IMR-90 (cell line): ENCODE measurements around the gene TAAR8. TPM values are rescaled to one million over a fixed set of nuclear protein-coding genes. Genes with fewer than 3 reads are reported as not detected.

ENCODE experiments used
- ATAC-seq: fragments of 200-7000 bp; cut with Tn5 transposase; 2 replicates; pipeline ENCODE4 v1.9.1; 2020; ENCODE audit warnings: low read depth, mild to moderate bottlenecking, moderate library complexity
- BruUV-seq: library from RNA; stranded (reverse); fragments of 400-500 nt; replicated peaks from 2 replicates; lab custom pipeline; 2021; lab: Mats Ljungman, UMichigan
- CTCF ChIA-PET: fragments of 300-600 bp; formaldehyde crosslinking; extraction: SDS; loops from one replicate; lab custom pipeline; 2021; ENCODE audit warnings: antibody characterized with exemption; lab: Yijun Ruan, JAX
- POLR2A ChIA-PET: fragments of 300-600 bp; sonication (Branson Sonifier 250); formaldehyde crosslinking; loops from one replicate; lab custom pipeline; 2022; ENCODE audit warnings: antibody characterized with exemption; ENCODE audit not compliant: unreplicated experiment; lab: Charles Lee
- DNase-seq: peaks from one replicate; pipeline ENCODE4 v3.0.0; 2013
- H2AFZ ChIP-seq: replicated peaks from 2 replicates; pipeline ENCODE3; 2013; ENCODE audit warnings: low read length, mild to moderate bottlenecking; ENCODE audit not compliant: poor library complexity
- H2AK5ac ChIP-seq: 2 replicates; pipeline ENCODE4 v1.6.1; 2013; ENCODE audit warnings: low read depth, low read length, inconsistent platforms
- H2AK9ac ChIP-seq: replicated peaks from 2 replicates; pipeline ENCODE3; 2013; ENCODE audit warnings: mild to moderate bottlenecking, low read depth, low read length, moderate library complexity; ENCODE audit not compliant: poor library complexity
- H2BK120ac ChIP-seq: 2 replicates; pipeline ENCODE4 v1.6.1; 2013; ENCODE audit warnings: low read depth, low read length, inconsistent platforms
- H2BK15ac ChIP-seq: 3 replicates; pipeline ENCODE4 v1.6.1; 2013; ENCODE audit warnings: low read depth, low read length, inconsistent platforms
- H2BK20ac ChIP-seq: 2 replicates; pipeline ENCODE4 v1.6.1; 2013; ENCODE audit warnings: low read depth, mild to moderate bottlenecking, inconsistent platforms, low read length, moderate library complexity
- H2BK5ac ChIP-seq: 2 replicates; pipeline ENCODE4 v1.6.1; 2013; ENCODE audit warnings: mild to moderate bottlenecking, low read depth, low read length, inconsistent platforms; ENCODE audit not compliant: poor library complexity, severe bottlenecking
- H3K14ac ChIP-seq: replicated peaks from 2 replicates; pipeline ENCODE4 v1.6.1; 2013; ENCODE audit warnings: low read depth, low read length, inconsistent platforms
- H3K18ac ChIP-seq: 2 replicates; pipeline ENCODE4 v1.6.1; 2013; ENCODE audit warnings: low read depth, low read length, control low read depth
- H3K23ac ChIP-seq: 2 replicates; pipeline ENCODE4 v1.6.1; 2013; ENCODE audit warnings: low read depth, low read length, inconsistent platforms
- H3K27ac ChIP-seq: 2 replicates; pipeline ENCODE4 v1.5.1; 2013; ENCODE audit warnings: mild to moderate bottlenecking, control low read depth, low read length; ENCODE audit not compliant: insufficient read depth
- H3K27me3 ChIP-seq: 2 replicates; pipeline ENCODE4 v1.6.1; 2013; ENCODE audit warnings: low read length; ENCODE audit not compliant: control insufficient read depth, insufficient read depth
- H3K36me3 ChIP-seq: 2 replicates; pipeline ENCODE4 v1.6.1; 2013; ENCODE audit warnings: low read length, mixed read lengths; ENCODE audit not compliant: control insufficient read depth, insufficient read depth
- H3K4ac ChIP-seq: 2 replicates; pipeline ENCODE4 v1.6.1; 2013; ENCODE audit warnings: low read depth, low read length, inconsistent platforms
- H3K4me1 ChIP-seq: 2 replicates; pipeline ENCODE4 v1.6.1; 2013; ENCODE audit warnings: low read length, mixed read lengths; ENCODE audit not compliant: control insufficient read depth, insufficient read depth
- H3K4me2 ChIP-seq: 2 replicates; pipeline ENCODE4 v1.6.1; 2013; ENCODE audit warnings: low read depth, mild to moderate bottlenecking, control low read depth, low read length, moderate library complexity
- H3K4me3 ChIP-seq: 2 replicates; pipeline ENCODE4 v1.5.1; 2013; ENCODE audit warnings: low read depth, mild to moderate bottlenecking, control low read depth, low read length, moderate library complexity; ENCODE audit not compliant: insufficient read depth
- H3K56ac ChIP-seq: 2 replicates; pipeline ENCODE4 v1.6.1; 2013; ENCODE audit warnings: low read length, inconsistent platforms; ENCODE audit not compliant: insufficient read depth; ENCODE audit errors: extremely low read depth
- H3K79me1 ChIP-seq, 2 experiments: 2 replicates each; pipeline ENCODE4 v1.6.1; 2013; ENCODE audit warnings: low read length in 2 of 2, inconsistent platforms in 1 of 2, low read depth in 1 of 2
- H3K9ac ChIP-seq: 2 replicates; pipeline ENCODE4 v1.6.1; 2013; ENCODE audit warnings: low read depth, low read length, control low read depth
- H3K9me1 ChIP-seq: 2 replicates; pipeline ENCODE4 v1.6.1; 2013; ENCODE audit warnings: low read length, inconsistent platforms; ENCODE audit not compliant: insufficient read depth
- H3K9me3 ChIP-seq: 2 replicates; pipeline ENCODE4 v1.6.1; 2013; ENCODE audit warnings: low read length; ENCODE audit not compliant: control insufficient read depth, insufficient read depth
- H4K20me1 ChIP-seq: 2 replicates; pipeline ENCODE4 v1.6.1; 2013; ENCODE audit warnings: low read length, inconsistent platforms; ENCODE audit not compliant: insufficient read depth
- H4K5ac ChIP-seq: 2 replicates; pipeline ENCODE4 v1.6.1; 2013; ENCODE audit warnings: mild to moderate bottlenecking, low read depth, low read length, control low read depth
- H4K8ac ChIP-seq, 2 experiments: 2 replicates each; pipeline ENCODE4 v1.6.1; 2013; ENCODE audit warnings: low read depth in 2 of 2, low read length in 2 of 2, control low read depth in 1 of 2, inconsistent platforms in 1 of 2
- H4K91ac ChIP-seq: 2 replicates; pipeline ENCODE4 v1.6.1; 2013; ENCODE audit warnings: low read depth, low read length, inconsistent platforms; ENCODE audit not compliant: insufficient read depth
- CEBPB ChIP-seq: IDR thresholded peaks from 2 replicates; pipeline ENCODE4 v1.6.1; 2012; ENCODE audit warnings: low read depth, low read length, improper control_type of control experiment
- FOS ChIP-seq: fragments of 150-350 bp; IDR thresholded peaks from 2 replicates; pipeline ENCODE4 v1.6.1; 2016; ENCODE audit warnings: low read depth, low read length
- MAFK ChIP-seq: IDR thresholded peaks from 2 replicates; pipeline ENCODE4 v1.6.1; 2012; ENCODE audit warnings: low read depth, low read length, improper control_type of control experiment
- NFE2L2 ChIP-seq: fragments of 150-350 bp; IDR thresholded peaks from 2 replicates; pipeline ENCODE4 v1.6.1; 2016; ENCODE audit warnings: low read depth, mild to moderate bottlenecking, low read length
- RAD21 ChIP-seq: IDR thresholded peaks from 2 replicates; pipeline ENCODE4 v1.6.1; 2012; ENCODE audit warnings: low read length, improper control_type of control experiment
- WGBS, 2 experiments: methylation state at CpG; one replicate each; pipeline versions ENCODE4 v1.1.5 to v1.1.7; 2013; ENCODE audit warnings: missing lambda C conversion rate in 2 of 2; ENCODE audit not compliant: insufficient read length in 1 of 2; ENCODE audit errors: extremely low coverage in 2 of 2; 5-methylcytosine and 5-hydroxymethylcytosine counted together
- dilution Hi-C: fragments of 300-500 bp; cut with HindIII; formaldehyde crosslinking; loops from one replicate; pipeline ENCODE4 v1.14.3; 2018; ENCODE audit warnings: low sequenced_read_pairs; ENCODE audit not compliant: unreplicated experiment
- in situ Hi-C: fragments of 300-500 bp; cut with MboI; formaldehyde crosslinking; loops from 3 replicates; pipeline ENCODE4 v1.14.3; 2019; ENCODE audit warnings: low sequenced_read_pairs, inconsistent platforms, mixed read lengths
- intact Hi-C: fragments of 100-400 bp; cut with micrococcal nuclease; formaldehyde crosslinking; loops from 2 replicates; pipeline ENCODE4 v1.10.0; 2022
- polyA plus RNA-seq, 3 experiments: library from polyadenylated mRNA; depleted of rRNA; stranded (reverse); fragments of >200 nt; gene quantifications; 2 replicates each; pipeline ENCODE4 v1.2.3, GENCODE V29; 2012; ENCODE audit warnings: low replicate concordance in 1 of 3
- total RNA-seq: library from RNA; depleted of rRNA; stranded (reverse); fragments of >200 nt; gene quantifications from 2 replicates; pipeline ENCODE4 v1.2.3, GENCODE V29; 2012
- TF ChIP-seq, protein P1 (sequence below): conservative IDR thresholded peaks from 2 replicates; pipeline ENCODE4 v1.5.1; 2012; ENCODE audit warnings: mild to moderate bottlenecking, low read depth, low read length, improper control_type of control experiment

TAAR8 gene
- total and polyA plus RNA-seq, 2 of the 4 experiments (the other 2 are of a cell fraction), result not detected

DNA sequence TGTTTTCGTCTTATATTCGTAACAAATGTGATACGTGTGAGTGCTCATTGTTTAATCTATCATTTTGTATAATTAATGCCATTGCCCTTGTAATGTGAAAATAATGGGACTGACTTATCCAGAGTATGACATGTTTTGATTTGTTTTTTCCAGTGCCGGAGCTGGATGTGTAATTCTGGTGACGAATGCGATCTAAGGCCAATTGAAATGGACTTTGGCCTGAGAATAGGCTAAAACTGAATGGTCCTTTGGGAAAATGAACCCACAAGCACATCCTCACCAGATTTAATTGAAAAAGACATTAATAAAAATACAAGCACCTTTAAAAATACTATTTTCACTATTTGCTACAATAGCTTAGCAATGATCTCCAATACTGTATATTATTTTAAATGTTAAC is 43.7 kb downstream of the TAAR8 start:
- Histone ChIP-seq H2AK9ac (no peak overlapping the region), H2BK5ac (no peak overlapping the region), H3K27ac (no peak overlapping the region), H2BK20ac (no peak overlapping the region), H3K4ac (no peak overlapping the region), H4K5ac (no peak overlapping the region), H3K4me1 (no peaks in the 10 kb centered on the region), H3K9me3 (no peaks in the 10 kb centered on the region), H4K20me1 (no peaks in the 10 kb centered on the region), H4K8ac (no peak overlapping the region), H2BK15ac (no peak overlapping the region), H3K36me3 (no peaks in the 10 kb centered on the region), H4K91ac (no peak overlapping the region), H3K9ac (no peak overlapping the region), H2BK120ac (no peak overlapping the region), H2AFZ (no peak overlapping the region), H3K23ac (no peak overlapping the region), H3K14ac (no peak overlapping the region), H3K9me1 (no peaks in the 10 kb centered on the region), H3K27me3 (peaks cover 37% of the 10 kb centered on the region), H3K4me2 (no peak overlapping the region), H3K18ac (no peak overlapping the region), H3K4me3 (no peak overlapping the region), H3K56ac (no peak overlapping the region), H3K79me1 (no peaks in the 10 kb centered on the region), H2AK5ac (no peak overlapping the region)
- intact Hi-C loops (no loop called here), dilution Hi-C loops (no loop called here), in situ Hi-C loops (no loop called here)
- no TSS peak for BruUV-seq
- ChIA-PET CTCF (no interaction called here), POLR2A (no interaction called here)
- TF ChIP-seq RAD21 (no peak), FOS (no peak), MAFK (no peak), NFE2L2 (no peak), CEBPB (no peak)
- TF ChIP-seq, protein P1, sequence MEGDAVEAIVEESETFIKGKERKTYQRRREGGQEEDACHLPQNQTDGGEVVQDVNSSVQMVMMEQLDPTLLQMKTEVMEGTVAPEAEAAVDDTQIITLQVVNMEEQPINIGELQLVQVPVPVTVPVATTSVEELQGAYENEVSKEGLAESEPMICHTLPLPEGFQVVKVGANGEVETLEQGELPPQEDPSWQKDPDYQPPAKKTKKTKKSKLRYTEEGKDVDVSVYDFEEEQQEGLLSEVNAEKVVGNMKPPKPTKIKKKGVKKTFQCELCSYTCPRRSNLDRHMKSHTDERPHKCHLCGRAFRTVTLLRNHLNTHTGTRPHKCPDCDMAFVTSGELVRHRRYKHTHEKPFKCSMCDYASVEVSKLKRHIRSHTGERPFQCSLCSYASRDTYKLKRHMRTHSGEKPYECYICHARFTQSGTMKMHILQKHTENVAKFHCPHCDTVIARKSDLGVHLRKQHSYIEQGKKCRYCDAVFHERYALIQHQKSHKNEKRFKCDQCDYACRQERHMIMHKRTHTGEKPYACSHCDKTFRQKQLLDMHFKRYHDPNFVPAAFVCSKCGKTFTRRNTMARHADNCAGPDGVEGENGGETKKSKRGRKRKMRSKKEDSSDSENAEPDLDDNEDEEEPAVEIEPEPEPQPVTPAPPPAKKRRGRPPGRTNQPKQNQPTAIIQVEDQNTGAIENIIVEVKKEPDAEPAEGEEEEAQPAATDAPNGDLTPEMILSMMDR, result no peak
- DNase-seq, result no peak
- no CpG with 5 or more reads among the region's 6 CpGs for WGBS, 2 experiments
- ATAC-seq, result no peak
